HG03045 (cell line): Measurements from ENCODE around the gene TMEFF1.
"Not testable (repeated sequence)": the region's sequence is repeated elsewhere in the genome, so short reads cannot be mapped to it uniquely, and the experiment has no call there.

Experiments
- ATAC-seq: cut with Tn5 transposase; IDR thresholded peaks from one replicate; pipeline ENCODE4 v1.9.1; 2021; ENCODE audit warnings: mild to moderate bottlenecking, moderate library complexity; ENCODE audit not compliant: unreplicated experiment

The TMEFF1 gene

DNA sequence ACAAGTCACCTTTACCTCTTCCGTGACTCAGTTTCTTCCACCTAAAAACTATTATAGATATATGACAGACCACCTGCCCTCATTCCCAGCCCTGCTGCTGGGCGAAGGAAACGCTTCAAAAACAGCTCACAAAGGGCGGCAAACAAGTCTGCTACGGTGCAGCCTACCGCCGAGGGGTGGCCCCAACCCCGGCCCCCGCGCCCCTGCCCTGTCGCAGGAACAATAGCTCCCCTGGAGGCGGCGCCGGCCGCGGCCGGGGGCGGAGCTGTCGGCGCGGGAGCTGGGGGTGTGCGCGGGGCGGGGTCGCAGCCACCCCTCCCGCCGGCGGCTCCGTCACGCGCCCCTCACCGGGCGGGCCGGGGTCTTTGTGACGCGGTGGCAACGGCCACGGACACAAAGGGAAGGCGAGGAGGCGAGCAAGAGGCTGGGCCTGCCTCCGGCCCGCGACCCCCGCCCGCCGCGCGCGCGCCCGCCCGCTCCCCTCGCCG, at the start of gene TMEFF1:
TSS of gene TMEFF1 (plus strand) at position 362 of the 488 bp plus-strand sequence. CDS start 396 bp downstream, outside the sequence.
- ATAC-seq = peak; percentile 60

GRCh38 chr9:100425758-100426157, 47.2 kb upstream of the TMEFF1 start:
- no peak for ATAC-seq

- no peak for ATAC-seq
Measured at GRCh38 chr9:100426189-100426529, 46.8 kb upstream of the TMEFF1 start.

GRCh38 chr9:100426530-100427365, 46.2 kb upstream of the TMEFF1 start, which contains the start of gene MSANTD3:
MSANTD3 (plus strand) TSS chr9:100427143; CDS start chr9:100441939, 14,796 bp downstream.
- ATAC-seq = peak; percentile 83

GRCh38 chr9:100427366-100428263, 45.3 kb upstream of the TMEFF1 start:
- peak; percentile 57 for ATAC-seq

DNA sequence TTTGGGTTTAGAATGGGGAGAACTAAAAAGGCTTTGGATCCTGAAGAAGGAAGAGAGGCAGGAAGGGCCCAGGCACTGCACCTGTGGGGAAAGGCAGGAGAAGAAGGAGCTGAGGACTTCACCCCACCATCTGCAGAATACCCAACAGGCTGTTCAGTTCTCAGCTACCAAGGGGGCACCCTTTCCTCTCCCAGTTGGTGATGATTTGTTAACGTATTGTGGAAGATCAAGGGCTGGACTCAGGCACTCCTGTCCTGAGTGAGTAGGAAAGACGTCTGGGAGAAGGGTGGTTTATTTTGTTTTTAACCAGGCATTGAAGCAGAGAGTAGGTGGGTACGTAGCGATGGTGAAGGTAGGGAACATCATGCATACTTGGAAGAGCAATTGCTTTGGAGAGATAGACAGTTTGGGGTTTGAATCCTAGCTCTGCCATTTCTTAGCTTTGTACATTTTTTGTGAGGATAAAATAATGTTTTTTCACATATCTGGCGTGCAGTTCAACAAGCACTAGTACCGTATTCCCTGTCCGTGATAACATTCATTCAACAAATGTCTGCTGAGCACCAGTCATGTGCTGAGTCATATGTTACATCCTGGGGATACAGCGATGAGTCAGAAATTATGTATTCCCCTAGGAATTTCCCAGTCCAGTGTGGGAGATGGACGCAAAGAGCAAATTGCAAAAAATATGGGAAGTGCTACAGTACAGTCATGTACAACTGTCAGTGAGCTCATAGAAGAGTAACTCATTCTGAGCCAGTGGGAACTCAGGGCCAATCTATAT, 43.9 kb upstream of the TMEFF1 start:
- ATAC-seq = no peak

- no peak for ATAC-seq
Measured at GRCh38 chr9:100430286-100430940, 42.5 kb upstream of the TMEFF1 start.

- no peak for ATAC-seq
Measured at GRCh38 chr9:100431886-100432285, 41.1 kb upstream of the TMEFF1 start.

- no peak for ATAC-seq
Measured at GRCh38 chr9:100432736-100433135, 40.2 kb upstream of the TMEFF1 start.

DNA sequence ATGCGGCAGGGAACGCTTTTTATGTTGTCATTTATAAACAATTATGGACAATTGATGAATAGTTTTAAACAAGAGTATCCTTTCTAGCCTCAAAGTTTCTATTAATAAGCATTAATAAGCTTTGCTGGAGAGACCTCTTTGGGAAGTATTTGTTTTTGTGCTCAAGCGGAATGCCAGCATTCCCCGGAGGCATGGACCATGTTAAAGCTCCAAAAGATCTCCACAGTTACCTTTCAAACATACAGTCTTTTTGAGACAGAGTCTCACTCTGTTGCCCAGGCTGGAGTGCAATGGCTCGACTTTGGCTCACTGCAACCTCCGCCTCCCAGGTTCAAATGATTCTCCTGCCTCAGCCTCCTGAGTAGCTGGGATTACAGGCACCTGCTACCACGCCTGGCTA, 36.4 kb upstream of the TMEFF1 start:
- no peak for ATAC-seq

DNA sequence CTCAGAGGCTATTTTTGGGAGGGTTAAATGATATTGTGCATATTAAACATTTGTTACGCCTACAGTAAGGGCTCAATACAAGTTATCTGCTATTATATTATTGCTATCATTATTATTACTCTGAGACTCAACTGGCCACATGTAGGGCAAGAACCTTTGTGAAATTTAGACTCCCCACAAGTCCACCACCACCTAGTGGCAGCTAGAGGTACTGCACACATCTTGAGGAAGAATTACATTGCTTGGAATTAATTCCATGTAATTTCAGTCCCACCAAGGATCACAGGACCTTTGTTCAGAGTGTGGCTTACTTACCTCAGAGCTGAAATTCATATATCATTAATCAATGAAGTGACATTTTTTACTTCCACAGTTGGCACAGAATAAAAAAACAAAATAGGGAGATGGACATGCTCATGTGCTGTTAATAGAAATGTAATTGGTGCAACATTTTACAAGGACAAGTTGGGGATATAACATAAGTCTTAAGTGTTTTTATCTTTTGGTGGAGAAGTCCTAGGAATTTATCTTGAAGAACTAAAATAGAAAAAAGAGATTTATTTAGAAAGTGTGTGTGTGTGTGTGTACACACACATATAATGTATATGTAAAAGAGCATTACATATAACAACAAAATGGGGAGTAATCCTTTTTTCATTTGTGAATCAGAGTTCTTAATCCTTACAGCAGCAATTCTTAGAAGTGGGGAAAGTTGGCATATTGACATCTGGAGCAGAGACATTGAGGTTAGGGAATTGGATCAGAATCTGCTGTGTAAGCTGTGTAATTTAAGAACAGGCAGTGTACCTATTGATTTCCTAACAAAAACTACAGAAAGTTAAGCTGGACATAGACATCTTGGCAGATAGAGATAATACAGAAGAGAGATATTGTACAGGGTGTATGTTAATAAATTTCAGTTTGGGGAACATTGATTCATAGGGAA, 34.8 kb upstream of the TMEFF1 start:
- ATAC-seq = no peak

GRCh38 chr9:100440071-100440470, 32.9 kb upstream of the TMEFF1 start:
- no peak for ATAC-seq

DNA sequence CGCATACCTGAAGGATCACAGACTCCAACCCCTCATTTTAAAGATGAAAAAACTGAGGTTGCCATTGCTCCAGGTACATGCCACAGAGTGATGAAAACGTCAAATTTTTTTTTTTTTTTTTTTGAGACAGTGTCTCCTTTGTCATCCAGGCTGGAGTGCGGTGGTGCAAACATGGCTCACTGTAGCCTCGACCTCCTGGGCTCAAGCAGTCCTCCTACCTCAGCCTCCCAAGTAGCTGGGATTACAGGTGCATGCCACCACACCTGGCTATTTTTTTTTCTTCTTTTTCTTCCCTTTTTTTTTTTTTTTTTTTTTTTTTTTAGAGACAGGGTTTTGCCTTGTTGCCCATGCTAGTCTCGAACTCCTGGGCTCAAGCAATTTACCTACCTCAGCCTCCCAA, 32.5 kb upstream of the TMEFF1 start:
- not testable (repeated sequence) for ATAC-seq

DNA sequence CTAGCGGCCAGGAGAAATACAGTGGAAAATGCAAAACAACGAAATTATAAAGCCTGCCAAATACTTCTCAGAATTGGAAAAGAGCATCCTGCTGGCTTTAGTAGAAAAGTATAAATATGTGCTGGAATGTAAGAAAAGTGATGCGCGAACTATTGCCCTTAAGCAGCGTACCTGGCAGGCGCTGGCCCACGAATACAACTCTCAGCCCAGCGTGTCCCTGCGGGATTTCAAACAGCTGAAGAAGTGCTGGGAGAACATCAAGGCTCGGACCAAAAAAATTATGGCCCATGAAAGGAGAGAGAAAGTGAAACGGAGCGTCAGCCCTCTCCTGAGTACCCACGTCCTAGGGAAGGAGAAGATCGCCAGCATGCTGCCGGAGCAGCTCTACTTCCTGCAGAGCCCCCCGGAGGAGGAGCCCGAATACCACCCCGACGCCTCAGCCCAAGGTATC, 31.0 kb upstream of the TMEFF1 start:
- no peak for ATAC-seq

DNA sequence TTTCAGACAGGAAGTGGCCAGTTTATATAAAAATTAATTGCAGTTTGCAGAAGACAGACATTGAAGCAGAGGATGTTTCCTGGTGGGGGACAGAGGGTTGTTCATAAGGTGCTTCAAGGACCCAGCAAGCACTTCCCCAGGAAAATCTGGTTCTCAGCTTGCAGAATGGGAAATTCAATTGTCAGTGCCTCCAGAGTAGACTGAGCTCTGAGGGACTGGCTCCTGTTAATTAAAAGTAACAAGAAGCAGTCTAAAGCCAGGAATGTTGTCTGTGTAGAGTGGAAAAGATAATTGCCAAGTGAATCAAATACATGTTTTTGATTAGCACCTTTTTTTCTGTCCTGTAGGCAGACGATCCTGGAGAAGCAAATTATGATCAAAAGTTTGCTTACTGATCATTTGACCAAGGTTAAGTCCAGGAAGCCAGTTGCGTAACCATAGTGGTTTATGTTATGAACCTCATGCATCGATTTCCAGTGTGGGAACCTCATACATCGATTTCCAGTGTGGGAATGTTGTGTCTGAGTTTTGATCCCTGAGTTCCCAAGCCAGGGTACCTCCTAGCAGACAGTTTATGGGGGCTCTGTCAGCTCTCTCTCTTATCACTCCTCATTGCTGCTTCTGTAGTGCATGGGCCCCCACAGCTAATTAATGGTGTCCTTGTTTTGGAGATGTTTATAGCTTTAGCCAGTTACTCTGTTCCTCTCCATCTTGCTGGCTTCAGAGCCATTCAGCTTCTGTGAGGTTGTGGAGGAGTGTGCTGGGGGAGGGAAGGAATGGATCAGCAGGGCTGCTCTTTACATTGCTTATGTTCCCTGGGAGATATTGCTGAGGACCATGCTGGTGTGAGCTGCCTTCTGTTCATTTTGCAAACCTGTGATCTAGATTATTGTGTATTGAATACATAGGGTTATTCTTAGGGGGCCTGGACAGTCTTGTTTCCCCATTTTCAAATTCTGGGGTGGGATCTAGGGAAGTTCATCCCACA, 28.9 kb upstream of the TMEFF1 start:
- ATAC-seq = no peak

DNA sequence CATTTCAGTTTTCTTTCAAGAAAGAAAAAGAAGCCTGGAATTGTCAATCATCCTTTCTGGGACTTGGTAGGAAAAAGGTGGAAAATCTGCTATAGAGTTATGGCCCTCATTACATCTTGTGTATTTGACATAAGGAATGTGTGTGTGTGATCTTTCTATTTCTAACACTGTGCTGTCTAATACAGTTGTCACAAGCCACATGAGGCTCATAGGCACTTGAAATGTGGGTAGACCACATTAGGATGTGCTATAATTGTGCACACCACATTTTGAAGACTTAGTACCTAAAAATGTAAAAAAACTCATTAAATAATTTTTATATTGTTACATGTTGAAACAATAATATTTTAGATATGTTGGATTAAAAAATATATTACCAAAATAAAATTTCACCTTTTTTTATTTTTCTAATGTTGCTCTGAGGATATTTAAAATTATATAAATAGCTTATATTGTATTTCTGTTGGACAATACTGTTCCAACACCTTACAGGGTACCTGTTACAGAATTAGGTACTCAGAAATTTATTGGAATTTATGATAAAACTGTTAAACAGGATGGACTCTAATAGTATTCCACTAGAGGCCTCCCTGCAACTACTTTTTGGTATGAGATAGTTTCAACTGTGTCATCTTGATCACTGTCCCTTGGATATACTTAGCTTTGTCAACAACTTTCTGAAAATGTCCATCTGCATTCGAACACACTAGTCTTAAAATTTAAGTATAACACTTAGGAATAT, 27.6 kb upstream of the TMEFF1 start:
- no peak for ATAC-seq

- ATAC-seq = no peak
Measured at GRCh38 chr9:100445903-100446549, 26.9 kb upstream of the TMEFF1 start.
